ENCODE data around the gene ZNF454. TPM values are rescaled to one million over a fixed set of nuclear protein-coding genes. Genes with fewer than 3 reads are reported as not detected.

Gene ZNF454
- total and polyA plus RNA-seq, 9 donors: 2.2 to 7.4 (median 4.4) TPM

DNA sequence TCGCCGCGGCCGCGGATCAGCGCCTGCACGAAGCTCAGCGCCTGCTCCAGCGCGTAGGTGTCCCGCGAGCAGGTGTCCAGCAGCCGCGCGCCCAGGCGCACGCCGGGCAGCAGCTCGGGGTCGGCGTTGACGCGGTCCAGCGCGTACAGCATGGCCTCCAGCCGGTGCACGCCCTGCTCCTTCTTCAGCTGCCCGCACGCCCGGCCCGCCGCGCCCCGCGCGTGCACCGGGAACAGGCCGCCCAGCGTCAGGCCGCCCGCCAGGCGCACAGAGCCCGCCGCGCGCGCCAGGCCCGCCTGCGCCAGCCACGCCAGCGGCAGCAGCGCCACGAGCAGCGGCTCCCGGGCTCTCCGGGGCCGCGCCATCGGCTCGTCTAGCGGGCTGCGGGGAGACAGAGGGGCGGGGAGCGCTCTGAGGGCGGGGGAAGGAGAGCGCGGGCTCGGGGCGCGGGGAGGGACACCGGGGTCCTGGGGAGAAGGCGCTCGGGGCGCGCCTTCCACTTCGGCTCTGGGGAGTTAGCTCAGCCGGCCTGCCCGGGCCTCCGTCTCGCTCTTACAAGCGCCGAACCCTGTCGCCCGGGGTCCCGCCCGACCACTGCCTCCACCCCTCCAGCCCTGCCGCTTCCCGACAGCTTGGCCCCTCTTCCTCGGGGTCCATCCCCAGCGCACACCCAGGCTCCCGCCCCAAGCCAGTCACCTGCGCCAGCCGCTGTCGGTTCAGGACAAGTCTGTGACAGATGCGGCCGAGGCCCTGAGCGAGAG is 53.8 kb downstream of the ZNF454 start, which contains the start of gene GRM6:
GRM6 (minus strand) TSS at position 741 of the 761 bp plus-strand sequence; CDS start at position 365, 376 bp downstream.
- no peak within 1 kb of the TSS for H3K4me3 ChIP-seq
- 1% methylated on average over 27 to 97 of the region's 97 CpGs for WGBS, 3 donors
- H3K36me3 ChIP-seq: no peaks in the 10 kb centered on the region
- DNase-seq: no peak
- no peaks in the 10 kb centered on the region for H3K4me1 ChIP-seq (ENCODE audit: insufficient read depth)
- no peaks in the 10 kb centered on the region for H3K27me3 ChIP-seq
- TF ChIP-seq EP300 (IDR thresholded peaks at IDR 0.05) (no peak), POLR2A (IDR thresholded peaks at IDR 0.05) (no peak)
- TF ChIP-seq, protein P1, sequence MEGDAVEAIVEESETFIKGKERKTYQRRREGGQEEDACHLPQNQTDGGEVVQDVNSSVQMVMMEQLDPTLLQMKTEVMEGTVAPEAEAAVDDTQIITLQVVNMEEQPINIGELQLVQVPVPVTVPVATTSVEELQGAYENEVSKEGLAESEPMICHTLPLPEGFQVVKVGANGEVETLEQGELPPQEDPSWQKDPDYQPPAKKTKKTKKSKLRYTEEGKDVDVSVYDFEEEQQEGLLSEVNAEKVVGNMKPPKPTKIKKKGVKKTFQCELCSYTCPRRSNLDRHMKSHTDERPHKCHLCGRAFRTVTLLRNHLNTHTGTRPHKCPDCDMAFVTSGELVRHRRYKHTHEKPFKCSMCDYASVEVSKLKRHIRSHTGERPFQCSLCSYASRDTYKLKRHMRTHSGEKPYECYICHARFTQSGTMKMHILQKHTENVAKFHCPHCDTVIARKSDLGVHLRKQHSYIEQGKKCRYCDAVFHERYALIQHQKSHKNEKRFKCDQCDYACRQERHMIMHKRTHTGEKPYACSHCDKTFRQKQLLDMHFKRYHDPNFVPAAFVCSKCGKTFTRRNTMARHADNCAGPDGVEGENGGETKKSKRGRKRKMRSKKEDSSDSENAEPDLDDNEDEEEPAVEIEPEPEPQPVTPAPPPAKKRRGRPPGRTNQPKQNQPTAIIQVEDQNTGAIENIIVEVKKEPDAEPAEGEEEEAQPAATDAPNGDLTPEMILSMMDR (IDR thresholded peaks at IDR 0.05): no peak
- intact Hi-C loops (cut with DNase I): no loop called here
- H3K27ac ChIP-seq: no peak within 1 kb of the TSS
- H3K9me3 ChIP-seq: peaks cover 0 to 1% of the 10 kb centered on the region in 2 donors

DNA sequence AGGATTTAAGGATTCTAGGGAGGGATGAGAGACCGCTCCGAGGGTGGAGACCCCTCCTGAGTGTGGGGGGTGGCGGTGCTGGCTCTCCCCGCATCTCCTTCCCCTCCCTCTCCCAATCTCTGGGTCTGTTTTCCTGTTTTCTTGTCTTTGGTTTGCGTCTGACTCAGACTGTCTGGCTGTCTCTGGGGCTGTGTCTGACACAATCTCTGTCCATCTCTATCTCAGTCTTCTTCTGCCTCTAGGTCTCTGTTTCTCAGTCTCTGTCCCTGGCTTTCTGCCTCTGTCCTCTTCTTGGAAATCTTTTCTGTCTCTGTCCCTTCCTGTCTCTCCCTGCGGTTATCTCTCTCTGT is 54.3 kb downstream of the ZNF454 start:
- TF ChIP-seq, protein P1 (IDR thresholded peaks at IDR 0.05): no peak
- TF ChIP-seq POLR2A (IDR thresholded peaks at IDR 0.05): no peak
- no peak for TF ChIP-seq EP300 (IDR thresholded peaks at IDR 0.05)
- Histone ChIP-seq H3K27ac (no peak overlapping the region), H3K27me3 (no peaks in the 10 kb centered on the region), H3K4me1 (ENCODE audit: insufficient read depth) (no peaks in the 10 kb centered on the region), H3K9me3 (no peaks in the 10 kb centered on the region), H3K4me3 (no peak overlapping the region), H3K36me3 (no peaks in the 10 kb centered on the region)
- DNase-seq: no peak
- intact Hi-C loops (cut with DNase I): no loop called here
- 4 to 7% (median 5%) methylated on average over 6 of the region's 6 CpGs for WGBS, 3 donors

DNA sequence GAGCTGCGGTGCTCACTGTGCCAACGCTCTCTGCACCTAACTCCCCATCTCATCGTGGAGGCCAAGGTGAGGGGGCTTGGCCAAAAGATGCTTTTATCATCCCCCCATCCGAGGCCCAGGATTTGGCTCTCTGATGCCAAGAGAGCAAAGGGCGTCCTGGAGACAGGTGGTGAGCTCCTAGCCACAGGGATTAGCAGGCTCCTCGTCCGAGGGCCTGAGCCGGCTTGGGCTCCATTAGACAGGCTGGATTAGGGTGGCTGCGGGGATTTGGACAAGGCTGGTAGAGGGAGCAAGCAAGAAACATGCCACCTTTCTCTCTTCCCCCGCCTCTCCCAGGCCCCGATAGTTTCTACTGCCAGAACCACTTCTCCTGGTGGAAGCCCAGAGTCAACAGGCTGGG is 55.2 kb downstream of the ZNF454 start:
- 59 to 61% (median 60%) methylated on average over 11 of the region's 11 CpGs for WGBS, 3 donors
- TF ChIP-seq POLR2A (IDR thresholded peaks at IDR 0.05) (no peak), EP300 (IDR thresholded peaks at IDR 0.05) (no peak)
- TF ChIP-seq, protein P1 (IDR thresholded peaks at IDR 0.05): no peak
- no peaks in the 10 kb centered on the region for H3K9me3 ChIP-seq
- H3K4me3 ChIP-seq: no peak overlapping the region
- intact Hi-C loops (cut with DNase I): no loop called here
- no peaks in the 10 kb centered on the region for H3K36me3 ChIP-seq
- H3K27ac ChIP-seq: no peak overlapping the region
- no peaks in the 10 kb centered on the region for H3K4me1 ChIP-seq (ENCODE audit: insufficient read depth)
- no peaks in the 10 kb centered on the region for H3K27me3 ChIP-seq
- DNase-seq: no peak

DNA sequence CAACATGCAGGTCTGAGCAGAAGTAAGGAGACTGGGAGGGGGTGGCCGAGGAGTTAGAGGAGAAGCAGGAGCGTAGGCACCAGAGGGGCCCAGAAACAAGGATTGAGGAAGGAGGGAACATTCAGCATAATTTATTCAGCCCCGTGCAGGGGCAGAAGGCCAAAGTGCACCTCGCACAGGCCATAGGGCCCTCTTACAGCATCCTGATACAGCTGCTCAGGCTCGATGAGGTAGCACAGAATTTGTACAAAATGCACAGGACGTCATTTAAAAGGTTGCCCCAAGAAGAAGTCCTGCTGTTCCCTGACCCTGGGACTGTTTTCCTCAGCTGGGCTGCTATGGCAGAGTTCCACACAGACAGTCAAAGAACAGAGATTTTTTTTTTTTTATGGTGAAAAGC is 56.2 kb downstream of the ZNF454 start:
- intact Hi-C loops (cut with DNase I): no loop called here
- Histone ChIP-seq H3K4me1 (ENCODE audit: insufficient read depth) (no peaks in the 10 kb centered on the region), H3K4me3 (no peak overlapping the region), H3K27me3 (no peaks in the 10 kb centered on the region), H3K9me3 (no peaks in the 10 kb centered on the region), H3K36me3 (no peaks in the 10 kb centered on the region), H3K27ac (no peak overlapping the region)
- DNase-seq: no peak
- WGBS, 3 donors: 50 to 63% (median 51%) methylated on average over 6 of the region's 6 CpGs
- TF ChIP-seq, protein P1 (IDR thresholded peaks at IDR 0.05): no peak
- TF ChIP-seq POLR2A (IDR thresholded peaks at IDR 0.05): no peak
- TF ChIP-seq EP300 (IDR thresholded peaks at IDR 0.05): no peak
